Body of pancreas (tissue), 4 donors: Measurements from ENCODE around the gene GABRG3. TPM values are rescaled to one million over a fixed set of nuclear protein-coding genes. Genes with fewer than 3 reads are reported as not detected.

Source experiments
- ATAC-seq: fragments of 150-250 bp; one replicate; pipeline ENCODE4 v1.9.1; 2016
- DNase-seq, 4 donors: peaks; one replicate each; pipeline ENCODE4 v3.0.0-alpha.2; 2019
- H3K27ac ChIP-seq, 4 donors: fragments of 200-600 bp; sonication (generic); 1 replicate in 3 of 4; 2 replicates in 1 of 4; pipeline versions ENCODE4 v1.5.1 to v1.6.1; 2016 to 2019; ENCODE audit warnings: mild to moderate bottlenecking in 1 of 4, mixed read lengths in 1 of 4, moderate library complexity in 1 of 4
- H3K27me3 ChIP-seq, 2 donors: fragments of 200-600 bp; sonication (generic); one replicate each; pipeline ENCODE4 v1.6.0; 2016; ENCODE audit warnings: mild to moderate bottlenecking in 1 of 2
- H3K36me3 ChIP-seq, 2 donors: fragments of 200-600 bp; sonication (generic); replicated peaks in 1 of 2; 2 replicates each; pipeline ENCODE4 v1.5.1; 2016; ENCODE audit warnings: low read depth in 2 of 2; ENCODE audit not compliant: insufficient read depth in 1 of 2
- H3K4me1 ChIP-seq: fragments of 200-600 bp; sonication (generic); one replicate; pipeline ENCODE4 v1.6.0; 2016
- H3K4me3 ChIP-seq, 2 donors: fragments of 200-600 bp; sonication (generic); 1 replicate in 1 of 2; 2 replicates in 1 of 2; pipeline ENCODE4 v1.5.1; 2016 to 2019
- H3K9me3 ChIP-seq, 3 donors: fragments of 200-600 bp; sonication (generic); 1 replicate in 2 of 3; 2 replicates in 1 of 3; pipeline ENCODE4 v1.5.1; 2016
- CTCF ChIP-seq, 7 experiments: fragments of 450-650 bp in 4 of 7; fragments of 200-600 bp in 3 of 7; sonication (generic) in 3 of 7; IDR thresholded peaks; one replicate each; pipeline ENCODE4 v1.5.1; 2016 to 2019; ENCODE audit warnings: antibody characterized with exemption in 7 of 7
- POLR2A ChIP-seq, 3 donors: fragments of 450-650 bp; IDR thresholded peaks; one replicate each; pipeline ENCODE4 v1.6.1; 2016; ENCODE audit warnings: antibody characterized with exemption in 3 of 3, mild to moderate bottlenecking in 2 of 3
- WGBS, 2 donors: methylation state at CpG; one replicate each; pipeline ENCODE4 v1.1.5; 2017; 5-methylcytosine and 5-hydroxymethylcytosine counted together
- intact Hi-C: fragments of 100-400 bp; cut with DNase I; formaldehyde crosslinking; loops from one replicate; pipeline ENCODE4 v1.15.1; 2023
- total RNA-seq, 2 donors: library from RNA; depleted of rRNA; stranded (reverse); fragments of >200 nt; gene quantifications; one replicate each; pipeline ENCODE4 v1.1.0, GENCODE V29; 2016

Gene GABRG3
- total RNA-seq, 2 donors from 2014 or later: not detected

- DNase-seq: no peak
- Histone ChIP-seq H3K27ac (no peak overlapping the region), H3K4me1 (no peaks in the 10 kb centered on the region), H3K36me3 (no peaks in the 10 kb centered on the region), H3K27me3 (no peaks in the 10 kb centered on the region), H3K4me3 (no peak overlapping the region), H3K9me3 (no peaks in the 10 kb centered on the region)
- TF ChIP-seq POLR2A (IDR thresholded peaks at IDR 0.05): no peak
- no peak for TF ChIP-seq CTCF (IDR thresholded peaks at IDR 0.05)
- intact Hi-C loops: no loop called here
- ATAC-seq: no peak
- WGBS, 2 donors: 60 to 66% methylated on average over 6 of the region's 6 CpGs
Observed at GRCh38 chr15:27196691-27197090, 225.7 kb downstream of the GABRG3 start.

- no peaks in the 10 kb centered on the region for H3K27me3 ChIP-seq
- no peaks in the 10 kb centered on the region for H3K4me1 ChIP-seq
- intact Hi-C loops: no loop called here
- H3K4me3 ChIP-seq: no peak overlapping the region
- ATAC-seq: no peak
- H3K36me3 ChIP-seq: no peaks in the 10 kb centered on the region
- 58 to 61% methylated on average over 3 of the region's 3 CpGs for WGBS, 2 donors
- no peak overlapping the region for H3K27ac ChIP-seq
- DNase-seq: no peak
- no peak for TF ChIP-seq POLR2A (IDR thresholded peaks at IDR 0.05)
- no peak for TF ChIP-seq CTCF (IDR thresholded peaks at IDR 0.05)
- no peaks in the 10 kb centered on the region for H3K9me3 ChIP-seq
Observed at GRCh38 chr15:27201425-27201824, 230.4 kb downstream of the GABRG3 start.

DNA sequence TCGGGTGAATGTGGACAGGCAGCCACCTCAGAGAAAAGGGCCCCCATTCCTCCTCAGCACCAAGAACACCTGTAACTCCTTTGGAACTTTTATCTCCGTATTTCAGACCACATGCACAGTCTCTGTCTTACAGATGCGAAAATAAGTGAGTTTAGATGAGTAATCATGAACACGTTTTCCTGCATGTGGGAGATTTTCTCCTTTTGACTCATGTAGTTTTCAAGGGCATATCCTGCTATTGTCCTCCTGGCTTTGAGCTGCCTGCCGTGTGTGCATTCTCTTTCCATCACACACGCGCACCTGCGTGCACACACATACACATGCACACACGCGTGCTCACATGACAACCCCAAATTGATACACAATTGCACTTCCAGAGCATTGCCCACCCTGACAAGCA is 239.2 kb downstream of the GABRG3 start:
- H3K27me3 ChIP-seq: peaks cover 0 to 5% of the 10 kb centered on the region in 2 donors
- H3K36me3 ChIP-seq: no peaks in the 10 kb centered on the region
- intact Hi-C loops: no loop called here
- H3K27ac ChIP-seq: no peak overlapping the region
- H3K4me1 ChIP-seq: no peaks in the 10 kb centered on the region
- no peak overlapping the region for H3K4me3 ChIP-seq
- H3K9me3 ChIP-seq: no peaks in the 10 kb centered on the region
- ATAC-seq (no peak), DNase-seq (no peak)
- WGBS, 2 donors: 72 to 73% methylated on average over 10 of the region's 10 CpGs
- TF ChIP-seq CTCF (IDR thresholded peaks at IDR 0.05) (no peak), POLR2A (IDR thresholded peaks at IDR 0.05) (no peak)

GRCh38 chr15:27214032-27214431 is 243.1 kb downstream of the GABRG3 start:
- intact Hi-C loops: no loop called here

More at GRCh38 chr15:27214032-27214431, 243.1 kb downstream of the GABRG3 start:
- Histone ChIP-seq H3K4me3 (no peak overlapping the region), H3K4me1 (no peaks in the 10 kb centered on the region), H3K36me3 (no peaks in the 10 kb centered on the region), H3K27me3 (no peaks in the 10 kb centered on the region), H3K9me3 (no peaks in the 10 kb centered on the region), H3K27ac (no peak overlapping the region)
- no peak for TF ChIP-seq POLR2A (IDR thresholded peaks at IDR 0.05)
- TF ChIP-seq CTCF (IDR thresholded peaks at IDR 0.05): no peak
- no peak for ATAC-seq
- WGBS, 2 donors: 47 to 56% methylated on average over 8 of the region's 8 CpGs
- no peak for DNase-seq
